A673 (cell line): Measurements from ENCODE around the gene CLN5. TPM values are rescaled to one million over a fixed set of nuclear protein-coding genes. Genes with fewer than 3 reads are reported as not detected.

Experiments used
- BruUV-seq: library from RNA; stranded (reverse); fragments of 400-500 nt; replicated peaks from 2 replicates; lab custom pipeline; 2021; lab: Mats Ljungman, UMichigan
- CTCF ChIA-PET: fragments of 300-600 bp; sonication (Branson Sonifier 250); formaldehyde crosslinking; loops from one replicate; lab custom pipeline; 2022; ENCODE audit warnings: antibody characterized with exemption; lab: Charles Lee
- POLR2A ChIA-PET: fragments of 300-600 bp; sonication (Branson Sonifier 250); formaldehyde crosslinking; loops from one replicate; lab custom pipeline; 2022; ENCODE audit warnings: antibody characterized with exemption; ENCODE audit not compliant: low non-redundant PET; lab: Charles Lee
- DNase-seq: peaks from one replicate; pipeline ENCODE4 v3.0.0-alpha.2; 2015; ENCODE audit warnings: low spot score
- H3K27ac ChIP-seq: fragments of 200-600 bp; sonication (generic); 2 replicates; pipeline ENCODE4 v1.5.1; 2016; ENCODE audit warnings: mixed run types, low read depth, mild to moderate bottlenecking, mixed read lengths, antibody characterized with exemption, low read length; ENCODE audit not compliant: poor library complexity, severe bottlenecking
- H3K27me3 ChIP-seq: fragments of 200-600 bp; sonication (generic); replicated peaks from 2 replicates; pipeline ENCODE4 v1.6.1; 2017; ENCODE audit warnings: mixed run types, low read depth, mild to moderate bottlenecking, mixed read lengths, antibody characterized with exemption, low read length; ENCODE audit not compliant: insufficient read depth, poor library complexity
- H3K36me3 ChIP-seq: fragments of 200-600 bp; sonication (generic); 2 replicates; pipeline ENCODE4 v1.6.1; 2016; ENCODE audit warnings: mixed run types, mild to moderate bottlenecking, mixed read lengths, antibody characterized with exemption, low read length; ENCODE audit not compliant: insufficient read depth, poor library complexity, severe bottlenecking
- H3K4me1 ChIP-seq: fragments of 200-600 bp; sonication (generic); 2 replicates; pipeline ENCODE4 v1.6.1; 2017; ENCODE audit warnings: mixed run types, mild to moderate bottlenecking, mixed read lengths, antibody characterized with exemption, low read length; ENCODE audit not compliant: insufficient read depth, poor library complexity, severe bottlenecking
- H3K4me3 ChIP-seq: fragments of 200-600 bp; sonication (generic); 2 replicates; pipeline ENCODE4 v1.5.1; 2016; ENCODE audit warnings: low read depth, mixed run types, mild to moderate bottlenecking, mixed read lengths, low read length; ENCODE audit not compliant: poor library complexity, severe bottlenecking
- H3K9me3 ChIP-seq: fragments of 200-600 bp; sonication (generic); 2 replicates; pipeline ENCODE4 v1.6.1; 2016; ENCODE audit warnings: mixed run types, low read depth, mild to moderate bottlenecking, mixed read lengths, antibody characterized with exemption, low read length; ENCODE audit not compliant: poor library complexity, severe bottlenecking
- EZH2 ChIP-seq: fragments of 200-600 bp; sonication (generic); IDR thresholded peaks from 2 replicates; pipeline ENCODE4 v1.6.1; 2017; ENCODE audit warnings: borderline replicate concordance, low read depth, mild to moderate bottlenecking, mixed read lengths, antibody characterized with exemption, low read length; ENCODE audit not compliant: poor library complexity, severe bottlenecking
- intact Hi-C: fragments of 100-400 bp; cut with micrococcal nuclease; formaldehyde crosslinking; loops from one replicate; pipeline ENCODE4 v1.10.0; 2022; ENCODE audit not compliant: unreplicated experiment
- total RNA-seq: library from RNA; stranded (reverse); gene quantifications from 2 replicates; pipeline ENCODE4 v1.2.3, GENCODE V29; 2021
- TF ChIP-seq, protein P1 (sequence below): fragments of 300-800, 200-600 bp; sonication (generic); conservative IDR thresholded peaks from 2 replicates; pipeline ENCODE4 v1.5.1; 2017; ENCODE audit warnings: low read depth, mild to moderate bottlenecking, antibody characterized with exemption, low read length, moderate library complexity, mixed read lengths

Gene CLN5
- total RNA-seq, 1 experiment from 2014 or later = 13.7 TPM

DNA sequence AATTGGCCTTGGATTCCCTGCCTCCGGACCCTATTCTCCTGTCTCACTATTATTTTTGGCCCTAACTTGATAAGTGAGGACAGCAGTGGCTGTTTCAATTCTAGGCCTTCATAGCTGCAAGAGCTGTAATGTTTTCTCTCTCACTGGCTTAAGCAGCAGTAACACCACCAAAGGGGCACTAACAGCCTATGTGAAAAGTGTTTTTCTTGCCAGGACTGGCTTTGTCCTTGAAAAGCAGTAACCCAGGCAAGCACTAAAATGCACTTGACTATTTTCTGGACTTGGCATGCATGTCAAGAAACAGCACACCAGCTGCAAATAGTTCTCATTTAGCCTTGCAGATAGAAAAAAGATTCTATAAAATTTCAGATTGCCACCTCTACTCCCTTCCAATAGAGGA, 44.4 kb downstream of the CLN5 start:
- Histone ChIP-seq H3K27me3 (no peaks in the 10 kb centered on the region), H3K36me3 (no peaks in the 10 kb centered on the region), H3K4me3 (no peak overlapping the region), H3K4me1 (no peaks in the 10 kb centered on the region), H3K27ac (no peak overlapping the region), H3K9me3 (no peaks in the 10 kb centered on the region)
- CTCF ChIA-PET = no interaction called here
- POLR2A ChIA-PET = no interaction called here
- TF ChIP-seq, protein P1, sequence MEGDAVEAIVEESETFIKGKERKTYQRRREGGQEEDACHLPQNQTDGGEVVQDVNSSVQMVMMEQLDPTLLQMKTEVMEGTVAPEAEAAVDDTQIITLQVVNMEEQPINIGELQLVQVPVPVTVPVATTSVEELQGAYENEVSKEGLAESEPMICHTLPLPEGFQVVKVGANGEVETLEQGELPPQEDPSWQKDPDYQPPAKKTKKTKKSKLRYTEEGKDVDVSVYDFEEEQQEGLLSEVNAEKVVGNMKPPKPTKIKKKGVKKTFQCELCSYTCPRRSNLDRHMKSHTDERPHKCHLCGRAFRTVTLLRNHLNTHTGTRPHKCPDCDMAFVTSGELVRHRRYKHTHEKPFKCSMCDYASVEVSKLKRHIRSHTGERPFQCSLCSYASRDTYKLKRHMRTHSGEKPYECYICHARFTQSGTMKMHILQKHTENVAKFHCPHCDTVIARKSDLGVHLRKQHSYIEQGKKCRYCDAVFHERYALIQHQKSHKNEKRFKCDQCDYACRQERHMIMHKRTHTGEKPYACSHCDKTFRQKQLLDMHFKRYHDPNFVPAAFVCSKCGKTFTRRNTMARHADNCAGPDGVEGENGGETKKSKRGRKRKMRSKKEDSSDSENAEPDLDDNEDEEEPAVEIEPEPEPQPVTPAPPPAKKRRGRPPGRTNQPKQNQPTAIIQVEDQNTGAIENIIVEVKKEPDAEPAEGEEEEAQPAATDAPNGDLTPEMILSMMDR = no peak
- TF ChIP-seq EZH2 = no peak
- DNase-seq = no peak
- intact Hi-C loops = no loop called here
- no TSS peak for BruUV-seq

DNA sequence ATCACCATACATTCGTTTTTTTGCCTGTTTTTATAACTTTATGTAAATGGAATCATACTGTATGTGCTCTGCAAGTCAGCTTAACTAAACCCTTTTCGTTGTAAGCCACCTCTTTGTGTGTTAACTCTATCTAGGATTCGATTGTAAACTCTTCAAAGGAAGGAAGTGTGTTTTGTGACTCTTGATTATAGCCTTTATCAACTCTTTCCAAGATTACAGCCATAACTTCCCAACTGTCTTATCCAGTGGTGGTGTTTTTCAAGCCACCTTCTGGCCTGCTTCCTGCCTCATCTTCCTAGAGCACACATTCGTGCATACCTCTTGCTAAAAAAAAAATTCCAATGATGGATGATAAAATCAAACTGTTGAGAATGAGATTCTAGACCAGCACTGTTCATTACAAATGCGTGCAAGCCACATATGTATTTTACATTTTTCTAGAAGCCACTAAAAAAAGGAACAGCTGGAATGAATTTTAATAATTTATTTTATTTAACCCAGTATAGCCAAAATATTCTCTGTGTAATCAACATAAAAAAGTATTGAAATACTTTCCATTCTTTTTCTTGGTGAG, 47.1 kb downstream of the CLN5 start:
- no peak overlapping the region for H3K27ac ChIP-seq
- no TSS peak for BruUV-seq

DNA sequence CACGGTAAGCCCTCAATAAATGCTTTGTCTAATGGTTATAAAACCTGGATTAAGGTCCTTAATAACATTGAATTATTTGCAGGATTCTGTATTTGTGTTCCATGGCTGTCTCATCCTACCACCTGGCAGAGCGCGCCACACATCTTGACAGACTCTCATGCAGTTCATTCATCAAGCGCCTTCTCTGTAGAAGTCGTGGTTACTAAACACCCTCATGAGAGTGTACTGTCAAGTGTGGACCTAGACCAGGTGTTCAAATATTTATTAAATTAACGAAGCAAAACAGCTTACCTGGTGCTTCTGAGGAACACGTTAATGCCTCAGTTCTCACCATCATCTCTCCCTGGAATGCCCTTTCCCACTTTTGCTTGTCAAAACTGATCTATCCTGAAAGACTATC, 48.2 kb downstream of the CLN5 start:
- Histone ChIP-seq H3K4me1 (no peaks in the 10 kb centered on the region), H3K4me3 (no peak overlapping the region), H3K27me3 (no peaks in the 10 kb centered on the region), H3K9me3 (no peaks in the 10 kb centered on the region), H3K27ac (no peak overlapping the region), H3K36me3 (no peaks in the 10 kb centered on the region)
- DNase-seq = no peak
- ChIA-PET CTCF (no interaction called here), POLR2A (interaction anchor here (0.6 kb wide), 1 partner anchor 15 kb away, joined by 3 read pairs; no protein-coding TSS in a partner anchor)
- TF ChIP-seq, protein P1 = no peak
- no peak for TF ChIP-seq EZH2
- intact Hi-C loops = no loop called here
- no TSS peak for BruUV-seq

More for the DNA sequence above, 47.1 kb downstream of the CLN5 start:
- no peaks in the 10 kb centered on the region for H3K9me3 ChIP-seq
- intact Hi-C loops = no loop called here
- no peak overlapping the region for H3K4me3 ChIP-seq
- H3K36me3 ChIP-seq = no peaks in the 10 kb centered on the region
- ChIA-PET POLR2A (no interaction called here), CTCF (no interaction called here)
- no peaks in the 10 kb centered on the region for H3K4me1 ChIP-seq
- DNase-seq = no peak
- TF ChIP-seq EZH2 = no peak
- TF ChIP-seq, protein P1 = no peak
- no peaks in the 10 kb centered on the region for H3K27me3 ChIP-seq
